CD4-positive, alpha-beta T cell (primary cell): ENCODE data around the gene ELOB. TPM values are rescaled to one million over a fixed set of nuclear protein-coding genes. Genes with fewer than 3 reads are reported as not detected.

ENCODE experiments used
- ATAC-seq: fragments of 200-7000 bp; cut with Tn5 transposase; one replicate; pipeline ENCODE4 v1.10.0; 2022; ENCODE audit warnings: mild to moderate bottlenecking; ENCODE audit not compliant: poor library complexity
- CTCF ChIA-PET: fragments of 350-600 bp; sonication (Branson Sonifier 250); formaldehyde crosslinking; loops from one replicate; lab custom pipeline; 2021; ENCODE audit warnings: antibody characterized with exemption, inconsistent platforms; lab: Charles Lee
- POLR2A ChIA-PET: fragments of 350-600 bp; sonication (Branson Sonifier 250); formaldehyde crosslinking; loops from one replicate; lab custom pipeline; 2021; ENCODE audit warnings: antibody characterized with exemption, inconsistent platforms; lab: Charles Lee
- DNase-seq, 14 experiments: peaks; one replicate each; pipeline ENCODE4 v3.0.0-alpha.2; 2013 to 2020; ENCODE audit warnings: mixed read lengths in 2 of 14
- H3K27ac ChIP-seq, 2 donors: one replicate each; pipeline versions ENCODE4 v1.5.1 to v1.7.0; 2013; ENCODE audit warnings: low read length in 2 of 2, low read depth in 1 of 2, mild to moderate bottlenecking in 1 of 2
- H3K27me3 ChIP-seq, 2 experiments: 1 replicate in 1 of 2; 2 replicates in 1 of 2; pipeline versions ENCODE4 v1.6.1 to v1.7.0; 2013; ENCODE audit warnings: low read length in 2 of 2, control low read depth in 1 of 2, mild to moderate bottlenecking in 1 of 2, moderate library complexity in 1 of 2; ENCODE audit not compliant: insufficient read depth in 2 of 2, control insufficient read depth in 1 of 2
- H3K36me3 ChIP-seq: one replicate; pipeline ENCODE4 v1.6.1; 2013; ENCODE audit warnings: low read length, control low read depth; ENCODE audit not compliant: insufficient read depth
- H3K4me1 ChIP-seq: one replicate; pipeline ENCODE4 v1.6.1; 2013; ENCODE audit warnings: low read length, control low read depth; ENCODE audit not compliant: insufficient read depth
- H3K4me3 ChIP-seq: one replicate; pipeline ENCODE4 v1.5.1; 2013; ENCODE audit warnings: mild to moderate bottlenecking, low read length, moderate library complexity
- H3K9me3 ChIP-seq, 2 experiments: 1 replicate in 1 of 2; 2 replicates in 1 of 2; pipeline versions ENCODE4 v1.6.1 to v1.7.0; 2013; ENCODE audit warnings: low read length in 2 of 2, mild to moderate bottlenecking in 2 of 2, control low read depth in 1 of 2, moderate library complexity in 1 of 2; ENCODE audit not compliant: control insufficient read depth in 1 of 2, insufficient read depth in 1 of 2
- H3K27ac Mint-ChIP-seq: one replicate; pipeline ENCODE4 v1.8.0; 2020; ENCODE audit warnings: mixed read lengths
- H3K27me3 Mint-ChIP-seq: one replicate; pipeline ENCODE4 v1.8.0; 2021; ENCODE audit warnings: mixed read lengths
- H3K36me3 Mint-ChIP-seq: one replicate; pipeline ENCODE4 v1.8.0; 2021; ENCODE audit warnings: low read depth, mixed read lengths
- H3K4me1 Mint-ChIP-seq: one replicate; pipeline ENCODE4 v1.8.0; 2021; ENCODE audit warnings: low read depth, mixed read lengths
- H3K4me3 Mint-ChIP-seq: one replicate; pipeline ENCODE4 v1.8.0; 2020; ENCODE audit warnings: mild to moderate bottlenecking, mixed read lengths
- H3K9me3 Mint-ChIP-seq: one replicate; pipeline ENCODE4 v1.8.0; 2020; ENCODE audit warnings: mixed read lengths
- intact Hi-C, 2 experiments: fragments of 100-400 bp; cut with DNase I in 1 of 2; cut with micrococcal nuclease in 1 of 2; formaldehyde crosslinking; loops; one replicate each; pipeline versions ENCODE4 v1.15.1 to v1.9.0; 2023 to 2025; cut with DNase I, micrococcal nuclease
- total RNA-seq, 174 experiments: library from RNA in 2 of 174; stranded (reverse) in 2 of 174; gene quantifications; one replicate each; pipeline ENCODE4 v1.2.3 and lab custom pipeline; 2021 to 2026
- TF ChIP-seq, protein P1 (sequence below): fragments of 200-600 bp; IDR thresholded peaks from one replicate; pipeline ENCODE4 v1.8.0; 2022; ENCODE audit warnings: antibody characterized with exemption, mild to moderate bottlenecking

Gene ELOB
- total RNA-seq, 2 experiments from 2014 or later: 102 to 103 TPM

DNA sequence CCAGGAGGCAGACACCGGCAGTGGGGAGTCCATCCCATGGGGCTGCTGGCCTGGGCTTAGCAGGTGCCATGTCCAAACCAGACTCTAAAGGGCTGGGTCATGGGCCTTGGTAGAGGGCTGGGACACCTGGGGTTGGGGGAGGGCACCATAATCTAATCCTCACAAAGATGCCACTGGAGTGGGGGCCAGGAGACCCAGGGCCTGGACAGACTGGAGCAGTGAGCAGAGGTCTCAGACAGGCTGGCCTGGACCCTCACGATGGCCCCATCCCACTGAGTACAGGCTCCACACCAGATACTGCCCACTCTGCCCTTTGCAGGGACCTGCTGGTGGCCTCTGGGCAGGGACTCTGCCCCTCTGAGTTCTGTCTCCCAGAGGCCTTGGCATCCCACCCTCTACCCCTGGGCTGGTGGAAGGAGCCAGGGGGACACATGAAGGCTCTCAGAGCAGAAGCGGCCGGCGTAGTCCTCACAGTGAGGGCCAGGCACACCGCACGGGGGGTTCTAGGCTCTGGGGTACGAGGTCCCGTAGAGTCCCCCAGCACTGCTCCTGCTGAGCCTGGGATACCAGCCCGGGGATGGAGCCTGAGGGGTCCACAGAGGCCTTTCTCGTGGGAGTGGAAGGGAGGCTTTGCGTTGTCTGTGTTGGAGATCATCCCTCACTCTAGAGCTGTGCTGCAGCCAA is 34.6 kb downstream of the ELOB start:
- no peaks in the 10 kb centered on the region for H3K36me3 ChIP-seq
- H3K4me3 Mint-ChIP-seq: no peak overlapping the region
- H3K9me3 Mint-ChIP-seq: no peaks in the 10 kb centered on the region
- POLR2A ChIA-PET: no interaction called here
- CTCF ChIA-PET: interaction anchor here (0.7 kb wide), 1 partner anchor 973 kb away, joined by 3 read pairs; no protein-coding TSS in a partner anchor
- H3K27ac Mint-ChIP-seq: no peak overlapping the region
- no peak for ATAC-seq
- no peak overlapping the region for H3K4me3 ChIP-seq
- H3K4me1 ChIP-seq: no peaks in the 10 kb centered on the region
- no peak for DNase-seq
- TF ChIP-seq, protein P1, sequence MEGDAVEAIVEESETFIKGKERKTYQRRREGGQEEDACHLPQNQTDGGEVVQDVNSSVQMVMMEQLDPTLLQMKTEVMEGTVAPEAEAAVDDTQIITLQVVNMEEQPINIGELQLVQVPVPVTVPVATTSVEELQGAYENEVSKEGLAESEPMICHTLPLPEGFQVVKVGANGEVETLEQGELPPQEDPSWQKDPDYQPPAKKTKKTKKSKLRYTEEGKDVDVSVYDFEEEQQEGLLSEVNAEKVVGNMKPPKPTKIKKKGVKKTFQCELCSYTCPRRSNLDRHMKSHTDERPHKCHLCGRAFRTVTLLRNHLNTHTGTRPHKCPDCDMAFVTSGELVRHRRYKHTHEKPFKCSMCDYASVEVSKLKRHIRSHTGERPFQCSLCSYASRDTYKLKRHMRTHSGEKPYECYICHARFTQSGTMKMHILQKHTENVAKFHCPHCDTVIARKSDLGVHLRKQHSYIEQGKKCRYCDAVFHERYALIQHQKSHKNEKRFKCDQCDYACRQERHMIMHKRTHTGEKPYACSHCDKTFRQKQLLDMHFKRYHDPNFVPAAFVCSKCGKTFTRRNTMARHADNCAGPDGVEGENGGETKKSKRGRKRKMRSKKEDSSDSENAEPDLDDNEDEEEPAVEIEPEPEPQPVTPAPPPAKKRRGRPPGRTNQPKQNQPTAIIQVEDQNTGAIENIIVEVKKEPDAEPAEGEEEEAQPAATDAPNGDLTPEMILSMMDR: no peak
- no peak overlapping the region for H3K27ac ChIP-seq
- H3K27me3 ChIP-seq: no peaks in the 10 kb centered on the region
- H3K36me3 Mint-ChIP-seq: no peaks in the 10 kb centered on the region
- intact Hi-C loops: no loop called here
- H3K9me3 ChIP-seq: peaks cover 0 to 5% of the 10 kb centered on the region in 2 experiments
- H3K4me1 Mint-ChIP-seq: no peaks in the 10 kb centered on the region
- H3K27me3 Mint-ChIP-seq: no peaks in the 10 kb centered on the region

DNA sequence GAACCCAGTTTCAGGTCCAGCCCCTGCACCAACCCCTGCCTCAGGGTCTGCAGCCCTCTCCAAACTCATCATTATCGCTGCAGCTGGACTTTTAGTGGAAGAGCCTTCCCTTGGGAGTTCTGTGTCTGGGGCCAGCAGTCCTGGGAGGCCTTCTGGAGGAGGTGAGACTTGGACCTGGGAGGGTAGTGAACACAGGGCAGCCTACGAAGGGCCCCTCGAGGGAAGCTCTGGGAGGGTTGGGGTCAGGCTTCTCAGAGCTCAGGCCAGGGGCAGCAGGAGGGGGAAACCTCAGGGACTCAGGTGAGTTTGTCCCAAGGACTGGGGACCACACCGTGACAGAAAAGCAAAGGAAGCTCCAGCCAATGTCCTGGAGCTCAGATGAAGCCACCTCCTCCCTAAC is 35.9 kb downstream of the ELOB start:
- H3K9me3 ChIP-seq: peaks cover 0 to 5% of the 10 kb centered on the region in 2 experiments
- Mint-ChIP-seq H3K4me1 (no peaks in the 10 kb centered on the region), H3K27me3 (no peaks in the 10 kb centered on the region), H3K4me3 (no peak overlapping the region), H3K27ac (no peak overlapping the region), H3K9me3 (no peaks in the 10 kb centered on the region), H3K36me3 (no peaks in the 10 kb centered on the region)
- no peak for ATAC-seq
- ChIA-PET CTCF (interaction anchor here (0.6 kb wide), 1 partner anchor 56 kb away, joined by 4 read pairs; no protein-coding TSS in a partner anchor), POLR2A (interaction anchor here (0.6 kb wide), 1 partner anchor 10 kb away, joined by 5 read pairs; no protein-coding TSS in a partner anchor)
- H3K4me3 ChIP-seq: no peak overlapping the region
- intact Hi-C loops: no loop called here
- no peaks in the 10 kb centered on the region for H3K36me3 ChIP-seq
- no peak for DNase-seq
- TF ChIP-seq, protein P1: no peak
- H3K4me1 ChIP-seq: no peaks in the 10 kb centered on the region
- H3K27ac ChIP-seq: no peak overlapping the region
- no peaks in the 10 kb centered on the region for H3K27me3 ChIP-seq

DNA sequence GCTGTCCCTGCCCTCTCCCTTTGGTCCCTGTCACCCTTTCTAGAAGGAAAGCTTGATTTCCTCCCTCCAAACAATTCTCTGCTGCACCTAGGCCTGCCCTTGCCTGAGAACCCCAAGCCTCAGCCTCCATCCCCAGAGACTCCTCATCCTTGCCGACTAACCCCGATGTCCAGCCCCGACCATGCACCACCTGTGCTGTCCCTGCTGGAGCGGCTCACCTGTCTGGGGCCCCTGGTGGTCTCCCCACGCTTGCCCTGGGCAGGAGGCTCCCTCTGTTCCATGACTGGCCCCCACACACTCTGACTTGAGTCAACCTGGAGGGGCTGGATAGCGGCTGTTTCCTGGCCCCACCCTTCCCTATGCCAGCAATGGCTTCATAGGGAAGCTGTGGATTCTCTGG is 36.6 kb downstream of the ELOB start:
- ATAC-seq (no peak), DNase-seq (no peak)
- Mint-ChIP-seq H3K36me3 (no peaks in the 10 kb centered on the region), H3K27me3 (no peaks in the 10 kb centered on the region), H3K27ac (no peak overlapping the region), H3K9me3 (no peaks in the 10 kb centered on the region), H3K4me1 (no peaks in the 10 kb centered on the region), H3K4me3 (no peak overlapping the region)
- Histone ChIP-seq H3K27ac (no peak overlapping the region), H3K9me3 (peaks cover 0 to 5% of the 10 kb centered on the region in 2 experiments), H3K4me3 (no peak overlapping the region), H3K4me1 (no peaks in the 10 kb centered on the region), H3K27me3 (no peaks in the 10 kb centered on the region), H3K36me3 (no peaks in the 10 kb centered on the region)
- CTCF ChIA-PET: interaction anchor here (0.6 kb wide), 1 partner anchor 57 kb away, joined by 4 read pairs; no protein-coding TSS in a partner anchor
- POLR2A ChIA-PET: interaction anchor here (0.6 kb wide), 1 partner anchor 900 kb away, joined by 3 read pairs; no protein-coding TSS in a partner anchor
- intact Hi-C loops: no loop called here
- TF ChIP-seq, protein P1: no peak
